DOHH2 (cell line): Measurements from ENCODE around the gene VEGFA.

Experiments used
- H3F3A ChIP-seq: fragments of 200-600 bp; sonication (generic), shearing (Covaris generic); 2 replicates; pipeline ENCODE4 v1.6.0; 2016; ENCODE audit warnings: antibody characterized with exemption, mild to moderate bottlenecking; ENCODE audit not compliant: control insufficient read depth, insufficient read depth
- H3K27ac ChIP-seq: fragments of 200-600 bp; sonication (generic); 2 replicates; pipeline ENCODE4 v1.5.1; 2014; ENCODE audit warnings: low read depth, mild to moderate bottlenecking, low read length, moderate library complexity
- H3K27me3 ChIP-seq: fragments of 200-600 bp; sonication (generic); 2 replicates; pipeline ENCODE4 v1.6.1; 2014; ENCODE audit warnings: mild to moderate bottlenecking, low read length, mixed read lengths; ENCODE audit not compliant: control insufficient read depth
- H3K36me3 ChIP-seq: fragments of 200-600 bp; sonication (generic); 2 replicates; pipeline ENCODE4 v1.6.1; 2014; ENCODE audit warnings: mild to moderate bottlenecking, low read length, moderate library complexity, mixed read lengths; ENCODE audit not compliant: control insufficient read depth
- H3K4me1 ChIP-seq: fragments of 200-600 bp; sonication (generic); 2 replicates; pipeline ENCODE4 v1.6.1; 2014; ENCODE audit warnings: mild to moderate bottlenecking, low read length, mixed read lengths; ENCODE audit not compliant: control insufficient read depth
- H3K4me2 ChIP-seq: fragments of 200-600 bp; sonication (generic); 2 replicates; pipeline ENCODE4 v1.6.0; 2014; ENCODE audit warnings: mild to moderate bottlenecking, low read length, moderate library complexity
- H3K4me3 ChIP-seq: fragments of 200-600 bp; sonication (generic); 2 replicates; pipeline ENCODE4 v1.5.1; 2014; ENCODE audit warnings: mild to moderate bottlenecking, low read length, mixed read lengths
- H3K79me2 ChIP-seq: fragments of 200-600 bp; sonication (generic); 2 replicates; pipeline ENCODE4 v1.6.1; 2014; ENCODE audit warnings: mild to moderate bottlenecking, low read length, mixed read lengths; ENCODE audit not compliant: control insufficient read depth
- H3K9me2 ChIP-seq: fragments of 200-600 bp; sonication (generic); replicated peaks from 2 replicates; pipeline ENCODE4 v1.6.1; 2014; ENCODE audit warnings: mild to moderate bottlenecking, low read length, mixed read lengths; ENCODE audit not compliant: control insufficient read depth
- H3K9me3 ChIP-seq: fragments of 200-600 bp; sonication (generic); 2 replicates; pipeline ENCODE4 v1.6.1; 2014; ENCODE audit warnings: antibody characterized with exemption, low read length, mixed read lengths; ENCODE audit not compliant: control insufficient read depth, insufficient read depth
- H4K20me1 ChIP-seq: fragments of 200-600 bp; sonication (generic); 2 replicates; pipeline ENCODE4 v1.6.0; 2014; ENCODE audit warnings: low read depth, mild to moderate bottlenecking, antibody characterized with exemption, low read length, moderate library complexity; ENCODE audit not compliant: control insufficient read depth, insufficient read depth
- EZH2phosphoT487 ChIP-seq: fragments of 200-600 bp; sonication (generic); IDR thresholded peaks from 2 replicates; pipeline ENCODE4 v1.6.1; 2017; ENCODE audit warnings: borderline replicate concordance, mild to moderate bottlenecking, antibody characterized with exemption, low read length, moderate library complexity, mixed read lengths
- TF ChIP-seq, protein P1 (sequence below): fragments of 200-600 bp; sonication (generic); IDR thresholded peaks from one replicate; pipeline ENCODE4 v1.5.1; 2014; ENCODE audit warnings: antibody characterized with exemption, mild to moderate bottlenecking, low read depth, low read length; ENCODE audit not compliant: poor library complexity, severe bottlenecking

VEGFA gene

DNA sequence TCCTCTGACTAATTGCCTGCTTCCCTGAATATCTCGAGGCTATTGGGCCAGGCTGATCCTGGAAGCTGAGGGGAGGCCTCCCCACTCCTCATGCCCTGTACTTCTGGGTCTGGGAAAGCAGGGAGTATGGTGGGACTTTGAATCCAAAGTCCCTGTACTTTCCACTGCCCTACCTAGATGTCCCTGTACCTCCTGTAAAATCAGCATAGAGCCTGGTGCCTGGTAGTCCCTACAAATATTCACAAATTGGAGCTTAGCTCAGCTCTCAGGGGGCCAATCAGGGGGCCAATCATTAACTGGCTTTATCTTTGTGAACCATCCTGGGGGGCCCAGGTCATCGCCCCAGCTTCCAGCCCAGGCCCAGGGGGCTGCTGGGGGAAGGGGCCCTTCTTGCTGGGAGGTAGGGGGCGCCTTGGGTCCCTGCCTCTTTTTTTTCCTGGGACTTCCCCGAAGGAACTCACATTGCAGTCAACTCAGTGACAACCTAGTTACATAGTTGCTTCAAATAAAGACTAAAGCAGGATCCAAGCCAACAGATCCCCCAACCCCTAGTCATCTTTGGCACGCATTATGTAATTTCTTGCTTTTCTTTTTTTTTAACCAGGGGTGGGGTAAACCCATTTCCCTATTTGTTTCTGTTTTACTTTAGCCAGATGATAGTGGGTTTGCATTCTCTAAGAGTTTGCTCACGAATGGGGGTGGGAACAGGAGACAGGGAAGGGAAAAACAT, 6.9 kb upstream of the VEGFA start:
- no peaks in the 10 kb centered on the region for H4K20me1 ChIP-seq
- H3K36me3 ChIP-seq = no peaks in the 10 kb centered on the region
- no peaks in the 10 kb centered on the region for H3K9me2 ChIP-seq
- H3F3A ChIP-seq = no peaks in the 10 kb centered on the region
- no peaks in the 10 kb centered on the region for H3K4me1 ChIP-seq
- no peak overlapping the region for H3K4me2 ChIP-seq
- no peaks in the 10 kb centered on the region for H3K9me3 ChIP-seq
- H3K79me2 ChIP-seq = no peaks in the 10 kb centered on the region
- TF ChIP-seq, protein P1, sequence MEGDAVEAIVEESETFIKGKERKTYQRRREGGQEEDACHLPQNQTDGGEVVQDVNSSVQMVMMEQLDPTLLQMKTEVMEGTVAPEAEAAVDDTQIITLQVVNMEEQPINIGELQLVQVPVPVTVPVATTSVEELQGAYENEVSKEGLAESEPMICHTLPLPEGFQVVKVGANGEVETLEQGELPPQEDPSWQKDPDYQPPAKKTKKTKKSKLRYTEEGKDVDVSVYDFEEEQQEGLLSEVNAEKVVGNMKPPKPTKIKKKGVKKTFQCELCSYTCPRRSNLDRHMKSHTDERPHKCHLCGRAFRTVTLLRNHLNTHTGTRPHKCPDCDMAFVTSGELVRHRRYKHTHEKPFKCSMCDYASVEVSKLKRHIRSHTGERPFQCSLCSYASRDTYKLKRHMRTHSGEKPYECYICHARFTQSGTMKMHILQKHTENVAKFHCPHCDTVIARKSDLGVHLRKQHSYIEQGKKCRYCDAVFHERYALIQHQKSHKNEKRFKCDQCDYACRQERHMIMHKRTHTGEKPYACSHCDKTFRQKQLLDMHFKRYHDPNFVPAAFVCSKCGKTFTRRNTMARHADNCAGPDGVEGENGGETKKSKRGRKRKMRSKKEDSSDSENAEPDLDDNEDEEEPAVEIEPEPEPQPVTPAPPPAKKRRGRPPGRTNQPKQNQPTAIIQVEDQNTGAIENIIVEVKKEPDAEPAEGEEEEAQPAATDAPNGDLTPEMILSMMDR = no peak
- TF ChIP-seq EZH2phosphoT487 = no peak
- H3K27ac ChIP-seq = no peak overlapping the region
- H3K4me3 ChIP-seq = no peak overlapping the region
- H3K27me3 ChIP-seq = peaks cover 65% of the 10 kb centered on the region

DNA sequence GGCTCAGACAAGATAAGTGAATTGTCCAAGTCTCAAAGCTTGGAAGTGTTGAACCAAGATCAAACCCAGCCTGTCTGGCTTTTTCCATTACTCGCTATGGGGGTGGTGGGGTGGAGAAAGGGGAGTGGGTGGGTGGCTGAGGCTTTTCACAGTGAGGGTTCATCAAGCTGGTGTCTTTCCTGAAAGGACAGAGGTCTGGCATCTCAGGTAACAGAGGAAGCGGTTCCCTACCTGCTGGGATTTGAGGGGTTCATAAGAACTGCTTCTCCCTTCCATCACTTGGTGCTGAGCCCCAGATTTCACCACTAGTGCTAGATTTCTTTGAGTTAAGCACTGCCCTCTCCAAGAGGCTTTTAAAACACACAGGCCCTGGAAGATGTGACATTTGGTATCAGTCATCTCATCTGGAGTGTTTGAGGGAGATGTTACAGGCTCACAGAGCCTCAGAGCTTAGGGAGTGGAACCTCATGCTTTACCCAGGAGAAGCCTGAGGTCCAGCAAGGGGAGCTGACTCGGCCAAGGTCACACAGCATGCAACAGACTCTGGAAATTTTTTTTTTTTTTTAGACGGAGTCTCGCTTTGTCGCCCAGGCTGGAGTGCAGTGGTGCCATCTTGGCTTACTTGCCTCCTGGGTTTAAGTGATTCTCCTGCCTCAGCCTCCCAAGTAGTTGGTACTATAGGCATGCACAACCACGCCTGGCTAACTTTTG, 6.0 kb upstream of the VEGFA start:
- no peaks in the 10 kb centered on the region for H4K20me1 ChIP-seq

DNA sequence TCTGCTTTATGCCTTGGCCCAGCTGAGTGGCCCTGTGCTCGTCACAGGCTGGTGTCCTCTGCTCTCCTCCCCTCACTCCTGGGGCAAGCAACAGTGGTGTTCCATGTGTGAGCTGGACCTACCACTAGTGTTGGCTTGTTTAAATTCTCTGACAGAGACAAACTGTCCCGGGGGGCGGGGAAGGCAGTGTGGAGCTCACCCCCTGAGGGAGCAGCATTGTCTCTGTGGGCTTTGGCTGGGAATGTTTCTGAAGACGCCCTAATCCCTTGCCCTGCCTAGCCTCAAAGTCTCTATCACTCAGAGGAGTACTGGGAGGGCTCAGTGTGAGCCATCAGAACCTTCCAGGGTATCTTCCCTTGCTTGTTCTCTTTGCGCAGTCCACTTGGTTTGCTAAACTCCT, 5.2 kb upstream of the VEGFA start:
- H3K79me2 ChIP-seq = no peaks in the 10 kb centered on the region
- no peaks in the 10 kb centered on the region for H3K9me3 ChIP-seq
- no peaks in the 10 kb centered on the region for H3K36me3 ChIP-seq
- H3K4me3 ChIP-seq = no peak overlapping the region
- no peaks in the 10 kb centered on the region for H3K9me2 ChIP-seq
- H3K4me1 ChIP-seq = peaks cover 5% of the 10 kb centered on the region
- no peaks in the 10 kb centered on the region for H4K20me1 ChIP-seq
- TF ChIP-seq, protein P1 = no peak
- no peak for TF ChIP-seq EZH2phosphoT487
- no peak overlapping the region for H3K4me2 ChIP-seq
- no peaks in the 10 kb centered on the region for H3F3A ChIP-seq
- H3K27ac ChIP-seq = no peak overlapping the region
- peaks cover 54% of the 10 kb centered on the region for H3K27me3 ChIP-seq

More for the DNA sequence above, 6.0 kb upstream of the VEGFA start:
- Histone ChIP-seq H3K27me3 (peaks cover 62% of the 10 kb centered on the region), H3K4me1 (no peaks in the 10 kb centered on the region), H3K27ac (no peak overlapping the region), H3K79me2 (no peaks in the 10 kb centered on the region), H3K4me2 (no peak overlapping the region), H3K4me3 (no peak overlapping the region), H3K9me2 (no peaks in the 10 kb centered on the region), H3K36me3 (no peaks in the 10 kb centered on the region), H3F3A (no peaks in the 10 kb centered on the region), H3K9me3 (no peaks in the 10 kb centered on the region)
- no peak for TF ChIP-seq EZH2phosphoT487
- TF ChIP-seq, protein P1 = no peak
